Lower lobe of right lung (tissue), 2 donors: Measurements from ENCODE around the gene NAV2. TPM values are rescaled to one million over a fixed set of nuclear protein-coding genes. Genes with fewer than 3 reads are reported as not detected.

Experiments
- ATAC-seq, 2 donors: fragments of 200-7000 bp; cut with Tn5 transposase; one replicate each; pipeline ENCODE4 v1.9.1; 2020 to 2022; ENCODE audit warnings: mild to moderate bottlenecking in 2 of 2, moderate library complexity in 2 of 2
- DNase-seq: peaks from one replicate; pipeline ENCODE4 v3.0.0-alpha.2; 2020
- H3K27ac ChIP-seq: fragments of 200-600 bp; one replicate; pipeline ENCODE4 v1.8.0; 2022
- H3K27me3 ChIP-seq: fragments of 200-600 bp; one replicate; pipeline ENCODE4 v1.8.0; 2022; ENCODE audit warnings: low read depth
- H3K36me3 ChIP-seq: fragments of 200-600 bp; one replicate; pipeline ENCODE4 v1.8.0; 2022; ENCODE audit warnings: mild to moderate bottlenecking
- H3K4me1 ChIP-seq: fragments of 200-600 bp; one replicate; pipeline ENCODE4 v1.8.0; 2022
- H3K4me3 ChIP-seq: fragments of 200-600 bp; one replicate; pipeline ENCODE4 v1.8.0; 2022; ENCODE audit warnings: mild to moderate bottlenecking
- H3K9me3 ChIP-seq: fragments of 200-600 bp; one replicate; pipeline ENCODE4 v1.8.0; 2022
- intact Hi-C: fragments of 100-400 bp; cut with DNase I; formaldehyde crosslinking; loops from one replicate; pipeline ENCODE4 v1.11.0; 2022
- total RNA-seq: library from RNA; stranded (reverse); fragmentation: NEBNext Ultra II Directional; extraction: Animal tissue kit (Norgen Biotek cat#: 25700); gene quantifications from one replicate; pipeline ENCODE4 v1.2.1, GENCODE V29; 2021
- TF ChIP-seq, protein P1 (sequence below): fragments of 200-600 bp; IDR thresholded peaks from one replicate; pipeline ENCODE4 v1.8.0; 2022; ENCODE audit warnings: antibody characterized with exemption, mild to moderate bottlenecking
- donor health status: DM: no; HTN: yes; CAD: no; lungs with severe emphysema.

The NAV2 gene
- total RNA-seq, 1 donor from 2014 or later = 36.9 TPM

DNA sequence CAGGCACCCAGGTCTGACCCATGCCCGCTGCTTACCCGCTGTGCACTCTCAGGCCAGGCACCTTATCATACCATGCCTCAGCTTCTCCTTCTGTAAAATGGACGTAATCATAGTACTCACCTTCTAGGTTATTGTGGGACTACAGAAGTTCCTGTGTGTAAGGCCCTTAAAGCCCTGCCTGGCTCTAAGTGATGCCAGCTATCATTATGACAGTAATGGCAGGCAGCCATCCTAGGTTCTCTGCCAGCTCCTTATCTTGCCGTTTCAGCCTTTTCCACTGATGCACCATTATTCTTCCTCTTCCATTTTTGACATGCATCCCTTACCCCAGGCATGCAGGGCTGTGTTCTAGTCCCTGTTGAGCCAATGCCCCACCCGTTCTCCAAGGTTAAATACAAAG is 389.8 kb downstream of the NAV2 start:
- Histone ChIP-seq H3K27me3 (no peaks in the 10 kb centered on the region), H3K36me3 (peaks cover 69% of the 10 kb centered on the region), H3K4me3 (no peak overlapping the region)

DNA sequence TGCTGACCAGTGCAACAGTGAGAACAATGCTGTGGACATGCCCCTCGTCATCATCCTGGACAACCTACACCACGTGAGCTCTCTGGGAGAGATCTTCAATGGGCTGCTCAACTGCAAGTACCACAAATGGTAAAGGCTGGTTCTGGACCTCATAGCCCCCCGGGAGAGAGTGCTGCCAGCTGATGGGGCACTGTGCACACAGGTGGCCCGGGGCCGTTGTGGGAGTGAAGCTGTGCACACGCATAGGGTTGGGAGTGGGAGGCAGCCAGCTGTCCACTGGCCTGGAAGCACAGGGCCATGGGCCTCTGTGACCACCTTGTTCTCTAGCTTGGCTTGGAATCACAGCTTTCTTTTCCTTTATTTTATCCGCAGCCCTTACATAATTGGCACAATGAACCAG is 390.6 kb downstream of the NAV2 start:
- DNase-seq (no peak), ATAC-seq (no peak)
- TF ChIP-seq, protein P1, sequence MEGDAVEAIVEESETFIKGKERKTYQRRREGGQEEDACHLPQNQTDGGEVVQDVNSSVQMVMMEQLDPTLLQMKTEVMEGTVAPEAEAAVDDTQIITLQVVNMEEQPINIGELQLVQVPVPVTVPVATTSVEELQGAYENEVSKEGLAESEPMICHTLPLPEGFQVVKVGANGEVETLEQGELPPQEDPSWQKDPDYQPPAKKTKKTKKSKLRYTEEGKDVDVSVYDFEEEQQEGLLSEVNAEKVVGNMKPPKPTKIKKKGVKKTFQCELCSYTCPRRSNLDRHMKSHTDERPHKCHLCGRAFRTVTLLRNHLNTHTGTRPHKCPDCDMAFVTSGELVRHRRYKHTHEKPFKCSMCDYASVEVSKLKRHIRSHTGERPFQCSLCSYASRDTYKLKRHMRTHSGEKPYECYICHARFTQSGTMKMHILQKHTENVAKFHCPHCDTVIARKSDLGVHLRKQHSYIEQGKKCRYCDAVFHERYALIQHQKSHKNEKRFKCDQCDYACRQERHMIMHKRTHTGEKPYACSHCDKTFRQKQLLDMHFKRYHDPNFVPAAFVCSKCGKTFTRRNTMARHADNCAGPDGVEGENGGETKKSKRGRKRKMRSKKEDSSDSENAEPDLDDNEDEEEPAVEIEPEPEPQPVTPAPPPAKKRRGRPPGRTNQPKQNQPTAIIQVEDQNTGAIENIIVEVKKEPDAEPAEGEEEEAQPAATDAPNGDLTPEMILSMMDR = no peak
- H3K27me3 ChIP-seq = no peaks in the 10 kb centered on the region
- intact Hi-C loops = no loop called here
- H3K27ac ChIP-seq = no peak overlapping the region
- H3K4me1 ChIP-seq = no peaks in the 10 kb centered on the region
- H3K36me3 ChIP-seq = peaks cover 72% of the 10 kb centered on the region
- no peaks in the 10 kb centered on the region for H3K9me3 ChIP-seq
- H3K4me3 ChIP-seq = no peak overlapping the region

More for the DNA sequence above, 389.8 kb downstream of the NAV2 start:
- Histone ChIP-seq H3K4me1 (peaks cover 2% of the 10 kb centered on the region), H3K9me3 (no peaks in the 10 kb centered on the region), H3K27ac (no peak overlapping the region)
- intact Hi-C loops = no loop called here
- ATAC-seq = no peak
- TF ChIP-seq, protein P1 = no peak
- DNase-seq = no peak

DNA sequence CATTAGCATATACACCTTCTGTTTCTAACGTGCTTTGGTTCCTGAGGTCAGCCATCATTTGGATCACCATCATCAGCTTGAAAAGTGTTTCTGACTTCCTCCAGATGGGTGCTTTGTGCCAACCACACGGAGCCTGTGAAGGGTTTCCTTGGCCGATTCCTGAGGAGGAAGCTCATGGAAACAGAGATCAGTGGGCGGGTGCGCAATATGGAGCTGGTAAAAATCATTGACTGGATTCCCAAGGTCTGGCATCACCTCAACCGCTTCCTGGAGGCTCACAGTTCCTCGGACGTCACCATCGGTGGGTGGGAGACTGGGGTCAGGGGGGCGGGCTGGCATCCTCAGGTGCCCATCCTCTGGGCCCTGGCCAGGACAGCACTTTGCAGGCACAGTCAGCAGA is 392.8 kb downstream of the NAV2 start:
- intact Hi-C loops = no loop called here
- H3K4me3 ChIP-seq = no peak overlapping the region
- DNase-seq (no peak), ATAC-seq (no peak)
- H3K4me1 ChIP-seq = no peaks in the 10 kb centered on the region
- H3K9me3 ChIP-seq = no peaks in the 10 kb centered on the region
- peaks cover 72% of the 10 kb centered on the region for H3K36me3 ChIP-seq
- no peak overlapping the region for H3K27ac ChIP-seq
- TF ChIP-seq, protein P1 = no peak
- no peaks in the 10 kb centered on the region for H3K27me3 ChIP-seq

DNA sequence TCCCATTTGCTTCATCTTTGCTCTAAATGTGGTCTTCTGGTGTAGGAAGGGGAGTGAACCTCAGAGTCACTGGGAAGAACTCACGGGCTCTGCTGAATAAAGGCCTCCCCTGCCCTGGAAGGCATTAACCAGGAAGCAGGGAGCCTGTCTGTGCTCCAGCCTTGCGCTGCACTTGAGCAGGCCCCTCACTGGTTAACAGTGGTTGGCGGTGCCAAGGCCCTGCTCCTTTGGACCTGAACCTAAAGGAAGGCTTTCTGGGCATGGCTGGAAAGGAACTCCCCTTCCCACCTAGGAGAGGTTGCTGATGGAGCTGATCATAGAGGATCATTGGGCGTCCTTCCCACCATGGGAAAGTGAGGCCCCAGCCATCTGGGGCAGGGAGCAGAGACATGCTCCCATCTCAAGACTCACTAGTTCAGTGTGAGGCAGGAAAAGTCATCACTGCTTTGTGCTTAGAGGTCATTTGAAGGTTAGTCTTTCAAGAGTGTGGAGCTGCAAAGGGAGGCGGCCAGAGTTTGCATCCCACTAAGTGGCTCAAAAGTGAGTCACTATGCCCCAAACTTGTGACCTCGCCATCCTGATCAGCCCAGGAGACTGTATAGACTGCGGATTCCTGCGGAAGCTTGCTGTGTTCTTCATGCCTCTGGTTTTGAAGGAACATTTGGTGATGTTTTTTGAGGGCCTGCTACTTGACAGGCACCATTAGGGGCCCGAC is 397.3 kb downstream of the NAV2 start:
- peaks cover 43% of the 10 kb centered on the region for H3K36me3 ChIP-seq
- no peak overlapping the region for H3K27ac ChIP-seq
- ATAC-seq = no peak
- DNase-seq = no peak
- no peaks in the 10 kb centered on the region for H3K9me3 ChIP-seq
- H3K4me3 ChIP-seq = no peak overlapping the region
- peaks cover 21% of the 10 kb centered on the region for H3K4me1 ChIP-seq
- TF ChIP-seq, protein P1 = no peak
- H3K27me3 ChIP-seq = no peaks in the 10 kb centered on the region
- intact Hi-C loops = no loop called here

DNA sequence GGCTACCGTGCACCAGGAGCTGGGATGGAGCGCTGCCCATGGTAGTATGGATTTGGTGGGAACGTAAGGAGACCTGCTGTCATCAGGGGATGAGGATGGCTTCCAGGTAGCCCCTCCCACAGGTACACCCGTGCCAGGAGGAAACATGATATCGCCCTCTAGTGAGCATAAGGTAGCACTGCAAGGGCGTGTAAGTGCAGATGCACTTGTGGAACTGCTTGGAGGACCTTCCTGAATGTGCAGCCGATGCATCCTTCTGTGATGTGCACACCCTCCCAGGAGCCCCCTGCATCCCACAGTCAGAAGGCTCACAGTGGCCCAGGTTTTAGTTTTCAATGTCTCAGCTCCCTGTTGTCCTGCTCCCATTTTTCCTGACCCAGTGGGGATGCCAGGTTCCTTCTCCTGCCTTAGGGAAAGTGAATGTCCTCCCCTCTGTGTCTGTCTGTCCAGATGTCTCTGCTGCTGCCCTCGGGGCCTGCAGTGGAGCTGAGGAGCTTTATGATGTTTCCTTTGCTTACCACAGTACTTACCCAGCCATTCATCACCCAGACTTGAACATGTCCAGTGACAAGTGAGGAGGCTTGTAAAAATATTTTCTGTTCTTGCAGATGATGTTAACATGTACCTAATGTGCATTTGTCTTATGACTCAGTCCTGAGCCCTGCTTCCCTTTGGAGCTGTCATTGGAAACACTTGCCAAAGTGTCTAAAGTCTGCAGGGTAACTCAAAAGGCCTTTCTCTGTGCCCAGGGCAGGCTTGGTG is 398.5 kb downstream of the NAV2 start:
- intact Hi-C loops = no loop called here
- DNase-seq = no peak
- no peaks in the 10 kb centered on the region for H3K27me3 ChIP-seq
- TF ChIP-seq, protein P1 = peak; percentile 70
- H3K4me1 ChIP-seq = peaks cover 21% of the 10 kb centered on the region
- H3K36me3 ChIP-seq = peaks cover 36% of the 10 kb centered on the region
- no peaks in the 10 kb centered on the region for H3K9me3 ChIP-seq
- no peak overlapping the region for H3K27ac ChIP-seq
- H3K4me3 ChIP-seq = no peak overlapping the region
- ATAC-seq = peak; percentile 81 to 84
